DND-41 (cell line): ENCODE data around the gene PTGR2.
"Not testable (repeated sequence)": the region's sequence is repeated elsewhere in the genome, so short reads cannot be mapped to it uniquely, and the experiment has no call there.

Experiments used
- ATAC-seq: fragments of 200-7000 bp; cut with Tn5 transposase; 3 replicates; pipeline ENCODE4 v1.9.1; 2021; ENCODE audit warnings: low read depth; ENCODE audit not compliant: insufficient read depth
- DNase-seq: peaks from one replicate; pipeline ENCODE4 v3.0.0-alpha.2; 2020
- H2AFZ ChIP-seq: 2 replicates; pipeline ENCODE4 v1.6.0; 2012; ENCODE audit warnings: low read depth, low read length
- H3K27ac ChIP-seq: 2 replicates; pipeline ENCODE4 v1.5.1; 2012; ENCODE audit warnings: low read length, inconsistent platforms
- H3K27me3 ChIP-seq: fragments of 200-600 bp; sonication (generic); 2 replicates; pipeline ENCODE4 v1.6.0; 2012; ENCODE audit warnings: low read length, mild to moderate bottlenecking, inconsistent platforms; ENCODE audit not compliant: insufficient read depth, poor library complexity
- H3K36me3 ChIP-seq: 2 replicates; pipeline ENCODE4 v1.5.1; 2012; ENCODE audit warnings: low read length, inconsistent platforms; ENCODE audit not compliant: insufficient read depth
- H3K4me1 ChIP-seq: 2 replicates; pipeline ENCODE4 v1.5.1; 2012; ENCODE audit warnings: mild to moderate bottlenecking, low read length; ENCODE audit not compliant: insufficient read depth
- H3K4me2 ChIP-seq: 2 replicates; pipeline ENCODE4 v1.6.0; 2012; ENCODE audit warnings: mild to moderate bottlenecking, moderate library complexity, low read length, inconsistent platforms; ENCODE audit not compliant: insufficient read depth
- H3K4me3 ChIP-seq, 2 experiments: fragments of 200-600 bp in 1 of 2; shearing (Covaris generic) in 1 of 2; 2 replicates each; pipeline ENCODE4 v1.5.1; 2012 to 2016; ENCODE audit warnings: inconsistent platforms in 2 of 2, low read length in 2 of 2, mild to moderate bottlenecking in 2 of 2, low read depth in 1 of 2, moderate library complexity in 1 of 2
- H3K79me2 ChIP-seq: 2 replicates; pipeline ENCODE4 v1.6.0; 2012; ENCODE audit warnings: low read length, inconsistent platforms; ENCODE audit not compliant: insufficient read depth
- H3K9ac ChIP-seq: 2 replicates; pipeline ENCODE4 v1.6.0; 2012; ENCODE audit warnings: low read depth, mild to moderate bottlenecking, inconsistent platforms, low read length, moderate library complexity
- H3K9me3 ChIP-seq: 2 replicates; pipeline ENCODE4 v1.5.1; 2012; ENCODE audit warnings: low read length, moderate library complexity, mild to moderate bottlenecking, inconsistent platforms; ENCODE audit not compliant: insufficient read depth, severe bottlenecking
- H4K20me1 ChIP-seq: 2 replicates; pipeline ENCODE4 v1.6.0; 2012; ENCODE audit warnings: low read length; ENCODE audit not compliant: insufficient read depth
- EZH2 ChIP-seq: IDR thresholded peaks from 3 replicates; pipeline ENCODE4 v1.6.1; 2012; ENCODE audit warnings: borderline replicate concordance, low read depth, mild to moderate bottlenecking, moderate library complexity, low read length, inconsistent platforms; ENCODE audit not compliant: severe bottlenecking
- TF ChIP-seq, protein P1 (sequence below): IDR thresholded peaks from 2 replicates; pipeline ENCODE4 v1.5.1; 2012; ENCODE audit warnings: borderline replicate concordance, low read length, moderate library complexity, mild to moderate bottlenecking; ENCODE audit not compliant: poor library complexity, severe bottlenecking; ENCODE audit errors: extremely low read depth

Gene PTGR2

GRCh38 chr14:73903028-73903427 lies 51.4 kb downstream of the PTGR2 start:
- no peaks in the 10 kb centered on the region for H4K20me1 ChIP-seq
- no peak overlapping the region for H3K9ac ChIP-seq
- DNase-seq (no peak), ATAC-seq (no peak)
- no peaks in the 10 kb centered on the region for H3K9me3 ChIP-seq
- H2AFZ ChIP-seq = no peak overlapping the region
- no peaks in the 10 kb centered on the region for H3K27me3 ChIP-seq
- peaks cover 6% of the 10 kb centered on the region; the same call in 1 of the 2 replicates for H3K79me2 ChIP-seq
- peaks cover 85% of the 10 kb centered on the region for H3K36me3 ChIP-seq
- H3K4me1 ChIP-seq = no peaks in the 10 kb centered on the region
- H3K4me3 ChIP-seq = no peak overlapping the region
- H3K27ac ChIP-seq = no peak overlapping the region
- no peak for TF ChIP-seq EZH2
- TF ChIP-seq, protein P1, sequence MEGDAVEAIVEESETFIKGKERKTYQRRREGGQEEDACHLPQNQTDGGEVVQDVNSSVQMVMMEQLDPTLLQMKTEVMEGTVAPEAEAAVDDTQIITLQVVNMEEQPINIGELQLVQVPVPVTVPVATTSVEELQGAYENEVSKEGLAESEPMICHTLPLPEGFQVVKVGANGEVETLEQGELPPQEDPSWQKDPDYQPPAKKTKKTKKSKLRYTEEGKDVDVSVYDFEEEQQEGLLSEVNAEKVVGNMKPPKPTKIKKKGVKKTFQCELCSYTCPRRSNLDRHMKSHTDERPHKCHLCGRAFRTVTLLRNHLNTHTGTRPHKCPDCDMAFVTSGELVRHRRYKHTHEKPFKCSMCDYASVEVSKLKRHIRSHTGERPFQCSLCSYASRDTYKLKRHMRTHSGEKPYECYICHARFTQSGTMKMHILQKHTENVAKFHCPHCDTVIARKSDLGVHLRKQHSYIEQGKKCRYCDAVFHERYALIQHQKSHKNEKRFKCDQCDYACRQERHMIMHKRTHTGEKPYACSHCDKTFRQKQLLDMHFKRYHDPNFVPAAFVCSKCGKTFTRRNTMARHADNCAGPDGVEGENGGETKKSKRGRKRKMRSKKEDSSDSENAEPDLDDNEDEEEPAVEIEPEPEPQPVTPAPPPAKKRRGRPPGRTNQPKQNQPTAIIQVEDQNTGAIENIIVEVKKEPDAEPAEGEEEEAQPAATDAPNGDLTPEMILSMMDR = no peak
- no peak overlapping the region for H3K4me2 ChIP-seq

GRCh38 chr14:73909681-73910080 lies 58.0 kb downstream of the PTGR2 start:
- peaks cover 19% of the 10 kb centered on the region for H3K79me2 ChIP-seq
- H3K9ac ChIP-seq = no peak overlapping the region
- no peaks in the 10 kb centered on the region for H4K20me1 ChIP-seq
- H3K36me3 ChIP-seq = peaks cover 93% of the 10 kb centered on the region
- no peak overlapping the region for H2AFZ ChIP-seq
- no peaks in the 10 kb centered on the region for H3K9me3 ChIP-seq
- no peak for ATAC-seq
- H3K4me3 ChIP-seq = no peak overlapping the region
- no peak for DNase-seq
- H3K27me3 ChIP-seq = no peaks in the 10 kb centered on the region
- no peak overlapping the region for H3K4me2 ChIP-seq
- TF ChIP-seq, protein P1 = no peak
- TF ChIP-seq EZH2 = no peak
- H3K4me1 ChIP-seq = no peaks in the 10 kb centered on the region
- H3K27ac ChIP-seq = no peak overlapping the region

- Histone ChIP-seq H3K4me3 (no peak overlapping the region), H3K27me3 (no peaks in the 10 kb centered on the region), H3K36me3 (peaks cover 79% of the 10 kb centered on the region), H3K4me1 (no peaks in the 10 kb centered on the region), H4K20me1 (peaks cover 6% of the 10 kb centered on the region; the same call in 1 of the 2 replicates), H3K4me2 (no peak overlapping the region), H3K79me2 (peaks cover 28% of the 10 kb centered on the region), H2AFZ (no peak overlapping the region), H3K9me3 (no peaks in the 10 kb centered on the region), H3K9ac (no peak overlapping the region), H3K27ac (no peak overlapping the region)
- TF ChIP-seq, protein P1 = no peak
- TF ChIP-seq EZH2 = no peak
- no peak for DNase-seq
- ATAC-seq = no peak
These were observed 61.6 kb downstream of the PTGR2 start for GRCh38 chr14:73913256-73913655.

- Histone ChIP-seq H3K4me3 (no peak overlapping the region), H3K27me3 (no peaks in the 10 kb centered on the region), H3K4me2 (no peak overlapping the region), H3K9ac (no peak overlapping the region), H3K4me1 (no peaks in the 10 kb centered on the region), H3K36me3 (peaks cover 76% of the 10 kb centered on the region), H3K79me2 (peaks cover 24% of the 10 kb centered on the region), H3K27ac (no peak overlapping the region), H4K20me1 (peaks cover 6% of the 10 kb centered on the region; the same call in 1 of the 2 replicates), H2AFZ (no peak overlapping the region), H3K9me3 (no peaks in the 10 kb centered on the region)
- no peak for DNase-seq
- no peak for ATAC-seq
- TF ChIP-seq EZH2 = no peak
- TF ChIP-seq, protein P1 = no peak
These were observed 64.7 kb downstream of the PTGR2 start for GRCh38 chr14:73916324-73916723.

DNA sequence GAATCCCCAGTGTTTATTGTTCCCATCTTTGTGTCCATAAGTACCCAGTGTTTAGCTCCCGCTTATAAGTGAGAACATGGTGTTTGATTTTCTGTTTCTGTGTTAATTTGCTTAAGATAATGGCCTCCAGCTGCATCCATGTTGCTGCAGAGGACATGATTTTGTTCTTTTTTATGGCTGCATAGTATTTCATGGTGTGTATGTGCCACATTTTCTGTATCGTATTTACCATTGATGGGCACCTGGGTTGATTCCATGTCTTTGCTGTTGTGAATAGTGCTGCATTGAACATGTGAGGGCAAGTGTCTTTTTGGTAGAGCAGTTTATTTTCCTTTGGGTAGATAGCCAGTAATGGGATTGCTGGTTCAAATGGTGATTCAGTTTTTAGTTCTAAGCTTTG lies 67.8 kb downstream of the PTGR2 start:
- not testable (repeated sequence) for H3K9me3 ChIP-seq, H3K4me3 ChIP-seq, ATAC-seq, H3K27ac ChIP-seq, H2AFZ ChIP-seq, H3K27me3 ChIP-seq, H3K4me2 ChIP-seq, H3K9ac ChIP-seq, DNase-seq, H4K20me1 ChIP-seq, H3K4me1 ChIP-seq
- peaks cover 77% of the 10 kb centered on the region for H3K36me3 ChIP-seq
- peaks cover 10% of the 10 kb centered on the region for H3K79me2 ChIP-seq
